ENCODE measurements around the gene TYW1B.
"Not testable (repeated sequence)": the region's sequence is repeated elsewhere in the genome, so short reads cannot be mapped to it uniquely, and the experiment has no call there.

DNA sequence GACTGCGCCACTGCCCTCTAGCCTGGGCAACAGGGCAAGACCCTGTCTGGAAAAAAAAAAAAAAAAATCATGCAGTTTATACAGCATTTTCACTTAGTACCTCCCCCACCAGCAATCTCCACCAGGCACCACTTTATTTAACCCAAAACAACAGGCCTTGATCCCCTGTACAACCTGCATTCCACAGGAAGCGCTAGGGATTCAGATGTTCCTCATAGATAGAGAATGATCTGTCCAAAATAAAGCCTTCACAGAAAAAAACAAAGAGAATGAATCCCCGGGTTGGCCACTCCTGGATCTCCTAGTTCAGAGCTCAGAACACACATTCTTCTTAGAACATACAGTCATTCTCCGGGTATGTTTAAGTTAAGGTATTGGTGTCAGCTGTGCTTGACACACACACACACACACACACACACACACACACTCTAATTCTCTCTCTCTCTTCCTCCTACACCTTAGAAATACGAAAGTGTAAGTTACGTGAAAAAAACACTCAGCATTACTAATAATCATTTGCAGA, 110.7 kb downstream of the TYW1B start:
- TF ChIP-seq, protein P1, sequence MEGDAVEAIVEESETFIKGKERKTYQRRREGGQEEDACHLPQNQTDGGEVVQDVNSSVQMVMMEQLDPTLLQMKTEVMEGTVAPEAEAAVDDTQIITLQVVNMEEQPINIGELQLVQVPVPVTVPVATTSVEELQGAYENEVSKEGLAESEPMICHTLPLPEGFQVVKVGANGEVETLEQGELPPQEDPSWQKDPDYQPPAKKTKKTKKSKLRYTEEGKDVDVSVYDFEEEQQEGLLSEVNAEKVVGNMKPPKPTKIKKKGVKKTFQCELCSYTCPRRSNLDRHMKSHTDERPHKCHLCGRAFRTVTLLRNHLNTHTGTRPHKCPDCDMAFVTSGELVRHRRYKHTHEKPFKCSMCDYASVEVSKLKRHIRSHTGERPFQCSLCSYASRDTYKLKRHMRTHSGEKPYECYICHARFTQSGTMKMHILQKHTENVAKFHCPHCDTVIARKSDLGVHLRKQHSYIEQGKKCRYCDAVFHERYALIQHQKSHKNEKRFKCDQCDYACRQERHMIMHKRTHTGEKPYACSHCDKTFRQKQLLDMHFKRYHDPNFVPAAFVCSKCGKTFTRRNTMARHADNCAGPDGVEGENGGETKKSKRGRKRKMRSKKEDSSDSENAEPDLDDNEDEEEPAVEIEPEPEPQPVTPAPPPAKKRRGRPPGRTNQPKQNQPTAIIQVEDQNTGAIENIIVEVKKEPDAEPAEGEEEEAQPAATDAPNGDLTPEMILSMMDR (conservative IDR thresholded peaks at IDR 0.05; ENCODE audit: low read depth, low read length), result not testable (repeated sequence)
- not testable (repeated sequence) for TF ChIP-seq EZH2 (IDR thresholded peaks at IDR 0.05; ENCODE audit: borderline replicate concordance, low read depth, low read length, poor library complexity, severe bottlenecking)
